Measurements from ENCODE around the gene GRIN2B. TPM values are rescaled to one million over a fixed set of nuclear protein-coding genes. Genes with fewer than 3 reads are reported as not detected.

GRIN2B gene
- polyA plus RNA-seq, 1 donor from 2014 or later, result 4.8 TPM

DNA sequence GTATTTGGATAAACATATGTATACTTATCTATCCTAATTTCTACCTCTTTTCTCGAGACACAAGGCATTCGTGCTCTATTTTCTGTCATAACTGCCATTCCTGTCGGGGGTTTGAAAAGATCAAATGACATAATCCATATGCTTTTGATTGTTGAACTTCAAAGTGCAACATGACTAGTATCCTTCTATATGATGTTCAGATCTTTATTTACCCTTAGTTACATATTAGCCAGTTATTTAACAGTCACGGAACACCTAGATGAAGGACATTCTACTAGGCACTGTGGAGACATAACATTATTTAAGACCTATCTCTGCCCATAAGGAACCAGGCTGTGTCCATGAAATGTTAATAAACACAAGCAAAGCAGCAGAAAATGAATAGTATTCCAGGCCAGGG, 11.2 kb upstream of the GRIN2B start:
- Histone ChIP-seq H3F3A (ENCODE audit: insufficient read depth, low read length, poor library complexity, severe bottlenecking) (no peaks in the 10 kb centered on the region), H3K4me3 (ENCODE audit: low read length) (no peak overlapping the region), H3K9me3 (ENCODE audit: low read length) (no peaks in the 10 kb centered on the region), H3K27ac (ENCODE audit: low read length) (no peak overlapping the region), H3K9ac (ENCODE audit: low read length) (no peak overlapping the region), H3K36me3 (ENCODE audit: insufficient read depth, low read length) (no peaks in the 10 kb centered on the region), H3K27me3 (ENCODE audit: insufficient read depth, low read depth, low read length) (no peaks in the 10 kb centered on the region), H3K9me2 (ENCODE audit: insufficient read depth, low read length) (no peaks in the 10 kb centered on the region), H3K79me2 (replicated peaks; ENCODE audit: insufficient read depth, low read length) (no peaks in the 10 kb centered on the region), H2AFZ (ENCODE audit: low read depth, low read length) (no peak overlapping the region), H4K20me1 (ENCODE audit: insufficient read depth) (no peaks in the 10 kb centered on the region), H3K4me2 (ENCODE audit: low read length) (no peak overlapping the region)
- no peak for TF ChIP-seq TAF1 (IDR thresholded peaks at IDR 0.05; ENCODE audit: low read depth)
- no peak for TF ChIP-seq POLR2AphosphoS5 (IDR thresholded peaks at IDR 0.05)
- TF ChIP-seq RAD21 (conservative IDR thresholded peaks at IDR 0.05), result no peak

DNA sequence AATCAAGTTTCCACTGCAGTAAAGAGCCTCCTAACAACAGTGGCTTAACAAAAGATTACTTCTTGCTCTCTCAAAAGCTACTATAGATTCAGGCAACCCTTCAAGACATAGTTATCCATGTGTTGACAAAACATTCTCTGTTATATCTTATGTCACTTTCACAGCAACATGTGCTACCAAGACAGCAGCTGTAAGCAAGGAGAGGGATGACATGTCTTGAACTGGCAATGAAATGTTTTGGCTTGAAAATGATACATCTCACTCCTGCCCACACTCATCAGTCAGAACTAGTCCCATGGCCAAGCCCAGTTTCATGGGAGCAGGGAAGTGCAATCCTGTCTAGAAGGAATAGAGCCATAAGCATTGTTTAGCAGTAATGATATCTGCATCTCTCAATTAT, 10.7 kb upstream of the GRIN2B start:
- Histone ChIP-seq H3F3A (ENCODE audit: insufficient read depth, low read length, poor library complexity, severe bottlenecking) (no peaks in the 10 kb centered on the region), H3K9me3 (ENCODE audit: low read length) (no peaks in the 10 kb centered on the region), H3K79me2 (replicated peaks; ENCODE audit: insufficient read depth, low read length) (no peaks in the 10 kb centered on the region), H3K4me3 (ENCODE audit: low read length) (no peak overlapping the region), H3K27ac (ENCODE audit: low read length) (no peak overlapping the region), H4K20me1 (ENCODE audit: insufficient read depth) (no peaks in the 10 kb centered on the region), H2AFZ (ENCODE audit: low read depth, low read length) (no peak overlapping the region), H3K4me2 (ENCODE audit: low read length) (no peak overlapping the region), H3K9me2 (ENCODE audit: insufficient read depth, low read length) (no peaks in the 10 kb centered on the region), H3K27me3 (ENCODE audit: insufficient read depth, low read depth, low read length) (no peaks in the 10 kb centered on the region), H3K9ac (ENCODE audit: low read length) (no peak overlapping the region), H3K36me3 (ENCODE audit: insufficient read depth, low read length) (no peaks in the 10 kb centered on the region)
- TF ChIP-seq, protein P1, sequence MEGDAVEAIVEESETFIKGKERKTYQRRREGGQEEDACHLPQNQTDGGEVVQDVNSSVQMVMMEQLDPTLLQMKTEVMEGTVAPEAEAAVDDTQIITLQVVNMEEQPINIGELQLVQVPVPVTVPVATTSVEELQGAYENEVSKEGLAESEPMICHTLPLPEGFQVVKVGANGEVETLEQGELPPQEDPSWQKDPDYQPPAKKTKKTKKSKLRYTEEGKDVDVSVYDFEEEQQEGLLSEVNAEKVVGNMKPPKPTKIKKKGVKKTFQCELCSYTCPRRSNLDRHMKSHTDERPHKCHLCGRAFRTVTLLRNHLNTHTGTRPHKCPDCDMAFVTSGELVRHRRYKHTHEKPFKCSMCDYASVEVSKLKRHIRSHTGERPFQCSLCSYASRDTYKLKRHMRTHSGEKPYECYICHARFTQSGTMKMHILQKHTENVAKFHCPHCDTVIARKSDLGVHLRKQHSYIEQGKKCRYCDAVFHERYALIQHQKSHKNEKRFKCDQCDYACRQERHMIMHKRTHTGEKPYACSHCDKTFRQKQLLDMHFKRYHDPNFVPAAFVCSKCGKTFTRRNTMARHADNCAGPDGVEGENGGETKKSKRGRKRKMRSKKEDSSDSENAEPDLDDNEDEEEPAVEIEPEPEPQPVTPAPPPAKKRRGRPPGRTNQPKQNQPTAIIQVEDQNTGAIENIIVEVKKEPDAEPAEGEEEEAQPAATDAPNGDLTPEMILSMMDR (IDR thresholded peaks at IDR 0.05; ENCODE audit: poor library complexity, severe bottlenecking), result no peak
- no peak for TF ChIP-seq EZH2 (IDR thresholded peaks at IDR 0.05; ENCODE audit: borderline replicate concordance, insufficient read depth, low read length, poor library complexity, severe bottlenecking)
- TF ChIP-seq RAD21 (conservative IDR thresholded peaks at IDR 0.05), result no peak
- TF ChIP-seq, protein P2, sequence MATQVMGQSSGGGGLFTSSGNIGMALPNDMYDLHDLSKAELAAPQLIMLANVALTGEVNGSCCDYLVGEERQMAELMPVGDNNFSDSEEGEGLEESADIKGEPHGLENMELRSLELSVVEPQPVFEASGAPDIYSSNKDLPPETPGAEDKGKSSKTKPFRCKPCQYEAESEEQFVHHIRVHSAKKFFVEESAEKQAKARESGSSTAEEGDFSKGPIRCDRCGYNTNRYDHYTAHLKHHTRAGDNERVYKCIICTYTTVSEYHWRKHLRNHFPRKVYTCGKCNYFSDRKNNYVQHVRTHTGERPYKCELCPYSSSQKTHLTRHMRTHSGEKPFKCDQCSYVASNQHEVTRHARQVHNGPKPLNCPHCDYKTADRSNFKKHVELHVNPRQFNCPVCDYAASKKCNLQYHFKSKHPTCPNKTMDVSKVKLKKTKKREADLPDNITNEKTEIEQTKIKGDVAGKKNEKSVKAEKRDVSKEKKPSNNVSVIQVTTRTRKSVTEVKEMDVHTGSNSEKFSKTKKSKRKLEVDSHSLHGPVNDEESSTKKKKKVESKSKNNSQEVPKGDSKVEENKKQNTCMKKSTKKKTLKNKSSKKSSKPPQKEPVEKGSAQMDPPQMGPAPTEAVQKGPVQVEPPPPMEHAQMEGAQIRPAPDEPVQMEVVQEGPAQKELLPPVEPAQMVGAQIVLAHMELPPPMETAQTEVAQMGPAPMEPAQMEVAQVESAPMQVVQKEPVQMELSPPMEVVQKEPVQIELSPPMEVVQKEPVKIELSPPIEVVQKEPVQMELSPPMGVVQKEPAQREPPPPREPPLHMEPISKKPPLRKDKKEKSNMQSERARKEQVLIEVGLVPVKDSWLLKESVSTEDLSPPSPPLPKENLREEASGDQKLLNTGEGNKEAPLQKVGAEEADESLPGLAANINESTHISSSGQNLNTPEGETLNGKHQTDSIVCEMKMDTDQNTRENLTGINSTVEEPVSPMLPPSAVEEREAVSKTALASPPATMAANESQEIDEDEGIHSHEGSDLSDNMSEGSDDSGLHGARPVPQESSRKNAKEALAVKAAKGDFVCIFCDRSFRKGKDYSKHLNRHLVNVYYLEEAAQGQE (IDR thresholded peaks at IDR 0.05; ENCODE audit: borderline replicate concordance), result no peak
- no peak for TF ChIP-seq SMC3 (conservative IDR thresholded peaks at IDR 0.05; ENCODE audit: poor library complexity)
- no peak for TF ChIP-seq TAF1 (IDR thresholded peaks at IDR 0.05; ENCODE audit: low read depth)
- TF ChIP-seq EP300 (conservative IDR thresholded peaks at IDR 0.05; ENCODE audit: poor library complexity, severe bottlenecking), result no peak

DNA sequence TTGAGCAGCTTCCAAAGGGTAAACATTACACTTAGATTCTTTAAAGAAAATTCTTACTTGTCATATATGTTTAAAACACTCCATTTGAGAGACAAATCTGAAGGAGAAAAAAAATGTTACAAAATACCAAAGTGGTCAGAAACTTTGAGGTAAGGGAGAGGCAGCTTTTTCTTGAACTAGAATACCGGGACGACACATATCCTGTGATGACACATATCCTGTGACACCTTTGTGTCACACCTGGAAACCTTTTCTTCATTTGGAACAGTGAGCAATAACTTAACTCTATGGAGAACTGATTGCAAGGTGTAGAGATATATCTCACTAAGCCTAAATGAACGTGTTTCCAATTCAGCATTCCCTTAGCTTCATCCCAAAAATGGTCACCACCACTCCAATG, 4.6 kb upstream of the GRIN2B start:
- H2AFZ ChIP-seq (ENCODE audit: low read depth, low read length), result no peak overlapping the region
- no peaks in the 10 kb centered on the region for H3K9me3 ChIP-seq (ENCODE audit: low read length)
- H4K20me1 ChIP-seq (ENCODE audit: insufficient read depth), result no peaks in the 10 kb centered on the region
- TF ChIP-seq SMC3 (conservative IDR thresholded peaks at IDR 0.05; ENCODE audit: poor library complexity), result no peak
- no peak for TF ChIP-seq EP300 (conservative IDR thresholded peaks at IDR 0.05; ENCODE audit: poor library complexity, severe bottlenecking)
- TF ChIP-seq TAF1 (IDR thresholded peaks at IDR 0.05; ENCODE audit: low read depth), result no peak
- no peak for TF ChIP-seq RAD21 (conservative IDR thresholded peaks at IDR 0.05)
- no peak for TF ChIP-seq MXI1 (conservative IDR thresholded peaks at IDR 0.05; ENCODE audit: poor library complexity, severe bottlenecking)
- TF ChIP-seq EZH2 (IDR thresholded peaks at IDR 0.05; ENCODE audit: borderline replicate concordance, insufficient read depth, low read length, poor library complexity, severe bottlenecking), result no peak
- TF ChIP-seq, protein P2 (IDR thresholded peaks at IDR 0.05; ENCODE audit: borderline replicate concordance), result no peak
- TF ChIP-seq, protein P1 (IDR thresholded peaks at IDR 0.05; ENCODE audit: poor library complexity, severe bottlenecking), result no peak
- no peak for TF ChIP-seq POLR2AphosphoS5 (IDR thresholded peaks at IDR 0.05)
- peaks cover 18% of the 10 kb centered on the region for H3K27me3 ChIP-seq (ENCODE audit: insufficient read depth, low read depth, low read length)
- H3F3A ChIP-seq (ENCODE audit: insufficient read depth, low read length, poor library complexity, severe bottlenecking), result no peaks in the 10 kb centered on the region
- no peaks in the 10 kb centered on the region for H3K79me2 ChIP-seq (replicated peaks; ENCODE audit: insufficient read depth, low read length)
- H3K4me3 ChIP-seq (ENCODE audit: low read length), result no peak overlapping the region
- no peak overlapping the region for H3K4me2 ChIP-seq (ENCODE audit: low read length)
- no peaks in the 10 kb centered on the region for H3K9me2 ChIP-seq (ENCODE audit: insufficient read depth, low read length)
- H3K36me3 ChIP-seq (ENCODE audit: insufficient read depth, low read length), result no peaks in the 10 kb centered on the region
- H3K9ac ChIP-seq (ENCODE audit: low read length), result no peak overlapping the region
- no peak overlapping the region for H3K27ac ChIP-seq (ENCODE audit: low read length)

All from neural cell (in vitro differentiated cells).